Gastroesophageal sphincter (tissue), 4 donors: ENCODE measurements around the gene ANKRD40. TPM values are rescaled to one million over a fixed set of nuclear protein-coding genes. Genes with fewer than 3 reads are reported as not detected.
"Not testable (repeated sequence)": the region's sequence is repeated elsewhere in the genome, so short reads cannot be mapped to it uniquely, and the experiment has no call there.

Source experiments
- ATAC-seq: fragments of 150-250 bp; one replicate; pipeline ENCODE4 v1.9.1; 2016; ENCODE audit warnings: mild to moderate bottlenecking, moderate library complexity
- H3K27ac ChIP-seq, 4 donors: fragments of 200-600 bp; sonication (generic) in 3 of 4; 1 replicate in 3 of 4; 2 replicates in 1 of 4; pipeline ENCODE4 v1.5.1; 2016 to 2019
- H3K27me3 ChIP-seq: fragments of 200-600 bp; sonication (generic); one replicate; pipeline ENCODE4 v1.5.1; 2019
- H3K36me3 ChIP-seq, 2 donors: fragments of 200-600 bp; sonication (generic); one replicate each; pipeline ENCODE4 v1.5.1; 2019; ENCODE audit warnings: control low read depth in 1 of 2
- H3K4me1 ChIP-seq, 3 donors: fragments of 200-600 bp; sonication (generic); 1 replicate in 2 of 3; 2 replicates in 1 of 3; pipeline ENCODE4 v1.5.1; 2016 to 2019; ENCODE audit warnings: control low read depth in 2 of 3
- H3K4me3 ChIP-seq, 2 donors: fragments of 200-600 bp; sonication (generic); one replicate each; pipeline ENCODE4 v1.5.1; 2019; ENCODE audit warnings: mild to moderate bottlenecking in 1 of 2, moderate library complexity in 1 of 2
- H3K9me3 ChIP-seq, 3 donors: fragments of 200-600 bp; sonication (generic); one replicate each; pipeline ENCODE4 v1.5.1; 2017 to 2019; ENCODE audit warnings: control low read depth in 2 of 3
- CTCF ChIP-seq, 4 experiments: fragments of 200-600 bp in 2 of 4; fragments of 450-650 bp in 2 of 4; sonication (generic) in 1 of 4; IDR thresholded peaks; one replicate each; pipeline ENCODE4 v1.5.1; 2017 to 2019; ENCODE audit warnings: antibody characterized with exemption in 4 of 4, mild to moderate bottlenecking in 2 of 4, moderate library complexity in 2 of 4
- EP300 ChIP-seq: sonication (generic); formaldehyde crosslinking; IDR thresholded peaks from one replicate; pipeline ENCODE4 v1.6.1; 2017; ENCODE audit warnings: antibody characterized with exemption, mild to moderate bottlenecking
- POLR2A ChIP-seq, 2 donors: fragments of 450-650 bp; IDR thresholded peaks; one replicate each; pipeline ENCODE4 v1.6.1; 2017; ENCODE audit warnings: antibody characterized with exemption in 2 of 2, mild to moderate bottlenecking in 2 of 2, moderate library complexity in 1 of 2
- POLR2AphosphoS5 ChIP-seq: sonication (generic); formaldehyde crosslinking; IDR thresholded peaks from one replicate; pipeline ENCODE4 v1.6.1; 2017; ENCODE audit warnings: antibody characterized with exemption
- WGBS, 2 donors: methylation state at CpG; one replicate each; pipeline ENCODE4 v1.1.5; 2018; ENCODE audit warnings: low coverage in 1 of 2; 5-methylcytosine and 5-hydroxymethylcytosine counted together
- total RNA-seq, 4 donors: library from RNA; depleted of rRNA; stranded (reverse); fragments of >200 nt; gene quantifications; one replicate each; pipeline ENCODE4 v1.1.0, GENCODE V29; 2016

The ANKRD40 gene
- total RNA-seq, 4 donors from 2014 or later: 65.8 to 125 (median 89.2) TPM

- Histone ChIP-seq H3K27ac (no peak overlapping the region), H3K4me1 (peaks cover 0 to 99% (median 41%) of the 10 kb centered on the region in 3 donors), H3K9me3 (no peaks in the 10 kb centered on the region), H3K36me3 (no peaks in the 10 kb centered on the region), H3K27me3 (no peaks in the 10 kb centered on the region), H3K4me3 (no peak overlapping the region)
- WGBS, 2 donors: 52 to 64% methylated on average over 4 to 5 of the region's 5 CpGs
- ATAC-seq: no peak
- no peak for TF ChIP-seq POLR2AphosphoS5
These were observed 21.4 kb upstream of the ANKRD40 start for GRCh38 chr17:50728881-50729765.

- TF ChIP-seq POLR2AphosphoS5: no peak
- no peak for TF ChIP-seq POLR2A (IDR thresholded peaks at IDR 0.05)
- no peak for TF ChIP-seq CTCF (IDR thresholded peaks at IDR 0.05)
- no peak for TF ChIP-seq EP300
- H3K27ac ChIP-seq: no peak overlapping the region
- no peaks in the 10 kb centered on the region for H3K36me3 ChIP-seq
- H3K4me3 ChIP-seq: no peak overlapping the region
- 85 to 88% methylated on average over 2 of the region's 2 CpGs for WGBS, 2 donors
- H3K9me3 ChIP-seq: no peaks in the 10 kb centered on the region
- ATAC-seq: no peak
- H3K27me3 ChIP-seq: no peaks in the 10 kb centered on the region
- peaks cover 0 to 99% (median 49%) of the 10 kb centered on the region in 3 donors for H3K4me1 ChIP-seq
These were observed 20.4 kb upstream of the ANKRD40 start for GRCh38 chr17:50728112-50728429.

DNA sequence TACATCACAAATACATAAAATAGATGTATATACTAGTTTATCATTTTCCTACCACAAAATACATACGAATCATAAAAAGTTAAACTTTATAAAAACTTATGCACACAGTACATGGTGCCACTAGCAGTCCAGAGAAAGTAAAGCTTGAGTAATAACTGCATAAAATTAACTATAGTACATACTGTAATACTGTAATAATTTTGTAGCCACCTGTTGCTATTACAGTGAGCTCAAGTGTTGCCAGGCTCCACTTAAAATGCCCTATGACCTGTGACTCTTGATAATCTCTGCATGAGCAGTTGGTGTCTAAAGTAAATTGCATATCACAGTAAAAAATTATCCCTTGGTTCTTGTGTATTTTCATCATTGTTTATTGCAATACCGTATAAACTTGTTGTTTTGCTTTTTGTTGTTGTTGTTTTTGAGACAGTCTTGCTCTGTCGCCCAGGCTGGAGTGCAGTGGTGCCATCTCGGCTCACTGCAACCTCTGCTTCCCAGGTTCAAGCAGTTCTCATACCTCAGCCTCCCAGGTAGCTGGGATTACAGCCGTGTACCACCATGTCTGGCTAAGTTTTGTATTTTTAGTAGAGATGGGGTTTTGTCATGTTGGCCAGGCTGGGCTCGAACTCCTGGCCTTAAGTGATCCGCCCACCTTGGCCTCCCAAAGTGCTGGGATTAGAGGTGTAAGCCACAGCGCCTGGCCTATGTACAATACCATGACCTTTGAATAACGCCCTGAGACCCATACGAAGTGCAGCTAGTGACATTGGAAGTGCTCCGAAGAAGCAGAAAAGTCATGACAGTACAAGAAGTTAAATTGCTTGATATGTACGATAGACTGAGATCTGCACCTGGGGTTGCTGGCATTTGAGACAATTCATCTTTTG lies 18.3 kb upstream of the ANKRD40 start:
- H3K4me1 ChIP-seq: peaks cover 7 to 100% (median 55%) of the 10 kb centered on the region in 3 donors
- H3K27ac ChIP-seq: peak overlapping the region in 1 of 4 donors; percentile 14
- no peak overlapping the region for H3K4me3 ChIP-seq
- H3K27me3 ChIP-seq: no peaks in the 10 kb centered on the region
- no peak for ATAC-seq
- no peaks in the 10 kb centered on the region for H3K36me3 ChIP-seq
- no peaks in the 10 kb centered on the region for H3K9me3 ChIP-seq
- TF ChIP-seq CTCF (IDR thresholded peaks at IDR 0.05) (no peak), POLR2A (IDR thresholded peaks at IDR 0.05) (no peak), EP300 (no peak), POLR2AphosphoS5 (no peak)
- WGBS, 2 donors: 66% methylated on average over 5 to 9 of the region's 12 CpGs

DNA sequence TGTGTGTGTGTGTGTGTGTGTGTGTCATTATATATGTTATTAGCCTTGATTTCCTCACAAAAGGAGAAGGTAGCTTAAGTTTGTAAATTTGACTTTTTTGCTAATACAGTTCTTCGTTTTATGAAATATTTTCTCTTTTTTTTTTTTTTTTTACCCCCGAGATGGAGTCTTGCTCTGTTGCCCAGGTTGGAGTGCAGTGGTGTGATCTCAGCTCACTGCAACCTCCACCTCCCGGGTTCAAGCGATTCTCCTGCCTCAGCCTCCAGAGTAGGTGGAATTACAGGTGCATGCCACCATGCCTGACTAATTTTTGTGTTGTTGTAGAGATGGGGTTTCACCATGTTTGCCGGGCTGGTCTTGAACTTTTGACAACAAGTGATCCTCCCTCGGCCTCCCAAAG lies 16.9 kb upstream of the ANKRD40 start:
- not testable (repeated sequence) for ATAC-seq, H3K36me3 ChIP-seq, H3K9me3 ChIP-seq, H3K27ac ChIP-seq, H3K27me3 ChIP-seq, H3K4me3 ChIP-seq
- H3K4me1 ChIP-seq: peaks cover 7 to 93% (median 46%) of the 10 kb centered on the region in 3 donors
- WGBS, 2 donors: 83 to 87% methylated on average over 1 to 5 of the region's 6 CpGs

DNA sequence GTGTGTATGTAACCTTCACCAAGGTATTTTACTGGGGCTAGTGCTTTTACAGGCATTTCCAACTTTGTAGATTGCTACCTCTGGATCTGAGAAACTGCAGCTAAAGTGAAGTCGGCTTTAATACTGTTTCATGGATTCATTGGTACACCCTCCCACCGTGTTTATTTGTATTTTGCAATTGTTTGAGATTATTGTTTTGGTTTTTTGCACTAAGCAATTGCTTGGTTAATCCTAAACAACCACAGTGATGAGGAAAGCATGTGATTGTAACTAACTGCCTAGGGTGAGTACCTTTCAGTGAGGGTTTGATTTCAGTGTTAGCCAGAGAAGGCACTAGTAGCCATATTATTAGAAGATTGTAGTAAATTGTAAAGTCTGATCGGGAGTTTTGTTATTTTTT lies 15.0 kb upstream of the ANKRD40 start:
- H3K27ac ChIP-seq: no peak overlapping the region
- TF ChIP-seq CTCF (IDR thresholded peaks at IDR 0.05) (no peak), POLR2AphosphoS5 (no peak), EP300 (no peak), POLR2A (IDR thresholded peaks at IDR 0.05) (no peak)
- H3K36me3 ChIP-seq: no peaks in the 10 kb centered on the region
- 36 to 39% methylated on average over 3 of the region's 3 CpGs for WGBS, 2 donors
- H3K4me1 ChIP-seq: peaks cover 7 to 79% (median 38%) of the 10 kb centered on the region in 3 donors
- peak overlapping the region in 1 of 2 donors; percentile 69 for H3K4me3 ChIP-seq
- H3K27me3 ChIP-seq: no peaks in the 10 kb centered on the region
- no peaks in the 10 kb centered on the region for H3K9me3 ChIP-seq
- no peak for ATAC-seq
